Karpas-422 (cell line): ENCODE results near the gene PSMA6. TPM values are rescaled to one million over a fixed set of nuclear protein-coding genes. Genes with fewer than 3 reads are reported as not detected.
A peak's percentile ranks its signal among the peaks of the same experiment; 100 is the strongest.

ENCODE experiments used
- DNase-seq: peaks from one replicate; pipeline ENCODE4 v3.0.0-alpha.2; 2015
- H2AFZ ChIP-seq: fragments of 200-600 bp; sonication (generic); 2 replicates; pipeline ENCODE4 v1.6.1; 2014; ENCODE audit warnings: antibody characterized with exemption, low read length, mixed read lengths
- H3K27ac ChIP-seq: fragments of 200-600 bp; sonication (generic); 2 replicates; pipeline ENCODE4 v1.5.1; 2014; ENCODE audit warnings: mild to moderate bottlenecking, low read length, moderate library complexity
- H3K27me3 ChIP-seq: fragments of 200-600 bp; sonication (generic); 2 replicates; pipeline ENCODE4 v1.6.1; 2014; ENCODE audit warnings: low read length, mixed read lengths
- H3K36me3 ChIP-seq: fragments of 200-600 bp; sonication (generic); 2 replicates; pipeline ENCODE4 v1.6.1; 2014; ENCODE audit warnings: low read length, mixed read lengths; ENCODE audit not compliant: insufficient read depth
- H3K4me1 ChIP-seq: fragments of 200-600 bp; sonication (generic); 2 replicates; pipeline ENCODE4 v1.6.1; 2014; ENCODE audit warnings: mild to moderate bottlenecking, low read length, mixed read lengths
- H3K4me2 ChIP-seq: fragments of 200-600 bp; sonication (generic); 2 replicates; pipeline ENCODE4 v1.6.1; 2014; ENCODE audit warnings: low read length, low read depth, mild to moderate bottlenecking; ENCODE audit not compliant: poor library complexity, severe bottlenecking
- H3K4me3 ChIP-seq: fragments of 200-600 bp; sonication (generic); 2 replicates; pipeline ENCODE4 v1.5.1; 2014; ENCODE audit warnings: mild to moderate bottlenecking, antibody characterized with exemption, low read length, mixed read lengths
- H3K79me2 ChIP-seq: fragments of 200-600 bp; sonication (generic); 2 replicates; pipeline ENCODE4 v1.6.1; 2014; ENCODE audit warnings: mild to moderate bottlenecking, low read length, mixed read lengths
- H3K9ac ChIP-seq: fragments of 200-600 bp; sonication (generic); 2 replicates; pipeline ENCODE4 v1.6.0; 2014; ENCODE audit warnings: low read length
- H3K9me2 ChIP-seq: fragments of 200-600 bp; sonication (generic), shearing (Covaris generic); replicated peaks from 2 replicates; pipeline ENCODE4 v1.6.0; 2014; ENCODE audit warnings: mild to moderate bottlenecking, low read length, moderate library complexity; ENCODE audit not compliant: insufficient read depth
- H3K9me3 ChIP-seq: fragments of 300-700, 200-600 bp; sonication (generic); 2 replicates; pipeline ENCODE4 v1.6.1; 2014; ENCODE audit warnings: low read length, mixed read lengths
- H4K20me1 ChIP-seq: fragments of 200-600 bp; sonication (generic); 2 replicates; pipeline ENCODE4 v1.6.1; 2014; ENCODE audit warnings: mild to moderate bottlenecking, antibody characterized with exemption, low read length, low read depth; ENCODE audit not compliant: insufficient read depth
- total RNA-seq: library from RNA; depleted of rRNA; stranded (reverse); fragments of >200 nt; shearing (Covaris generic); gene quantifications from 2 replicates; pipeline ENCODE4 v1.2.3, GENCODE V29; 2014; ENCODE audit warnings: low replicate concordance

PSMA6 gene
- total RNA-seq, 1 experiment from 2014 or later: 344 TPM

DNA sequence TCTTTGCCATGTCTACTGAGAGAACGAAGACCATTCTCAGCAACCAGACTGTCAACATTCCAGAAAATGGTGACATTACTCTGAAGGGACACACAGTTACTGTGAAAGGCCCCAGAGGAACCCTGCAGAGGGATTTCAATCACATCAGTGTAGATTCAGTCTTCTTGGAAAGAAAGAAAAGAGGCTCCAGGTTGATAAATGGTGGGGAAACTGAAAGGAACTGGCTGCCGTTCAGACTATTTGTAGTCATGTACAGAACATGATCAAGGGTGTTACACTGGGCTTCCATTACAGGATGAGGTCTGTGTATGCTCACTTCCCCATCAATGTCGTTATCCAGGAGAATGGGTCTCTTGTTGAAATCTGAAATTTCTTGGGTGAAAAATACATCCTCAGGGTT lies 29.7 kb upstream of the PSMA6 start:
- Histone ChIP-seq H3K4me2 (no peak overlapping the region), H2AFZ (no peak overlapping the region), H3K79me2 (peaks cover 26% of the 10 kb centered on the region), H3K4me3 (no peak overlapping the region), H3K9me3 (peaks cover 6% of the 10 kb centered on the region; the same call in 1 of the 2 replicates), H3K9me2 (no peaks in the 10 kb centered on the region), H3K27ac (no peak overlapping the region), H3K9ac (no peak overlapping the region), H3K27me3 (no peaks in the 10 kb centered on the region), H4K20me1 (no peaks in the 10 kb centered on the region), H3K36me3 (peaks cover 8% of the 10 kb centered on the region), H3K4me1 (no peaks in the 10 kb centered on the region)
- DNase-seq: no peak

DNA sequence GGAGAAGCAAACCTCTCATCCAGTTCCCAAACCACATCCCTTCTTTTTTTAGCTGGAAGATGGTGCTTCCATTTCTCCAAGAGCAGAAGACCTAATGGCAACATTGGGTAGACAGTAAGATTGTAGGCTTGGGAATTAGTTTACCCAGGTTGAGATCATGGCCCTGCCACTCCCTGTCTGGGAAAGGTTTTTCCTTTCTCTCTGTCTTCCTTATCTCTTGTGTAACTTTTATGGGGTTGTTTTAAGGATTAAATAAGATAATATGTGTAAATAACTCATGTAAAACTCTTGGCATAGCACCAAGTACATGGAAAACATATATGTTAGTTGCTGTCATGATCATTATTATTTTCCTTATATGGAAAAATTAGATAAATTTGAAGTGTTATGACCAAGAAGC lies 23.2 kb upstream of the PSMA6 start:
- Histone ChIP-seq H3K79me2 (peaks cover 4% of the 10 kb centered on the region; the same call in 1 of the 2 replicates), H3K9me3 (no peaks in the 10 kb centered on the region), H3K9me2 (no peaks in the 10 kb centered on the region), H3K4me3 (no peak overlapping the region), H4K20me1 (no peaks in the 10 kb centered on the region), H3K4me1 (peaks cover 6% of the 10 kb centered on the region), H3K27me3 (no peaks in the 10 kb centered on the region), H2AFZ (no peak overlapping the region), H3K36me3 (no peaks in the 10 kb centered on the region), H3K4me2 (no peak overlapping the region), H3K27ac (no peak overlapping the region), H3K9ac (no peak overlapping the region)
- DNase-seq: no peak

DNA sequence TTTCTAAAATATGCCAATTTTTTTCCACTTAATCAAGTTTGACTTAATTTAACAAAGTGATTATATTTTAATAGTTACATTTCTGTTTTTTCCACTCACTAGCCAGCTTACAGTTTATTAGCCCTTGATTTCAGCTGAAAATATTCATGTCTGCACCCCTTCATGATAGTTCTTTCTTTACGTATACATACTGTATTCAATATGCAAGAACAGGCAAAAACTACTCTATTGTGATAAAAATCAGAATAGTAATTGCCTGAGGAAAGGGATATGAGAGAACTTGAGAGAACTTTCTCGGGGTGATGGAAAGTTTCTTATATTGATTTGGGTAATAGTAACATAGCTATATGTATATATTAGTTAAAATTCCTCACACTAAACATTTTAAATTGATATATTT lies 17.4 kb upstream of the PSMA6 start:
- no peaks in the 10 kb centered on the region for H3K9me2 ChIP-seq
- H3K4me3 ChIP-seq: no peak overlapping the region
- H3K36me3 ChIP-seq: no peaks in the 10 kb centered on the region
- H3K4me2 ChIP-seq: no peak overlapping the region
- H3K9ac ChIP-seq: no peak overlapping the region
- no peak for DNase-seq
- H3K27me3 ChIP-seq: no peaks in the 10 kb centered on the region
- no peak overlapping the region for H2AFZ ChIP-seq
- H3K4me1 ChIP-seq: peaks cover 6% of the 10 kb centered on the region
- no peak overlapping the region for H3K27ac ChIP-seq
- H4K20me1 ChIP-seq: no peaks in the 10 kb centered on the region
- no peaks in the 10 kb centered on the region for H3K79me2 ChIP-seq
- no peaks in the 10 kb centered on the region for H3K9me3 ChIP-seq

GRCh38 chr14:35277179-35277578 lies 15.0 kb upstream of the PSMA6 start:
- H4K20me1 ChIP-seq: no peaks in the 10 kb centered on the region
- no peaks in the 10 kb centered on the region for H3K36me3 ChIP-seq
- H3K27me3 ChIP-seq: no peaks in the 10 kb centered on the region

DNA sequence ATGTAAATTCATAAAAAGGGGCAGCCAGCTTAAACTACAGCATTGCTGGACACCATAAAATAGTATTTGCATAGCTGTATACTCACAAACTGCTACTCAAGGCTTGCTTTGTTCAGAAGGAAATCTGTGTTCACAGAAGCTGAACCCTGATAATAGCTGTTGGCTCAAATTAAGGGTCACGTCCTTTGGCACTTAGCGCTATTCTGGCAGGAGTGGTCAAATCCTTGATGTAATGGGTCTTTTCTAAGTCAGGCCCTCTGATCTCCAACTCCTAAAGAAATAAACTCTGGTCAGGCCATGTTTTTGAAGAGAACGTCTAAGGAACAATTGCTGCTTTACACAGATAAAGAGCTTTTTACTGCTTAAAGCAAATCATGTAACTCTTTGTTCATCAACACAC lies 12.8 kb upstream of the PSMA6 start:
- no peaks in the 10 kb centered on the region for H3K36me3 ChIP-seq
- no peak for DNase-seq
- H2AFZ ChIP-seq: no peak overlapping the region
- no peak overlapping the region for H3K4me2 ChIP-seq
- H3K27me3 ChIP-seq: no peaks in the 10 kb centered on the region
- H3K4me1 ChIP-seq: peaks cover 21% of the 10 kb centered on the region
- no peak overlapping the region for H3K4me3 ChIP-seq
- H3K9ac ChIP-seq: no peak overlapping the region
- H3K27ac ChIP-seq: no peak overlapping the region
- no peaks in the 10 kb centered on the region for H3K9me3 ChIP-seq
- no peaks in the 10 kb centered on the region for H3K9me2 ChIP-seq
- H4K20me1 ChIP-seq: no peaks in the 10 kb centered on the region
- no peaks in the 10 kb centered on the region for H3K79me2 ChIP-seq

More at GRCh38 chr14:35277179-35277578, 15.0 kb upstream of the PSMA6 start:
- H3K4me2 ChIP-seq: no peak overlapping the region
- H3K9ac ChIP-seq: no peak overlapping the region
- no peaks in the 10 kb centered on the region for H3K79me2 ChIP-seq
- H2AFZ ChIP-seq: no peak overlapping the region
- H3K9me2 ChIP-seq: no peaks in the 10 kb centered on the region
- H3K4me1 ChIP-seq: peaks cover 20% of the 10 kb centered on the region
- H3K27ac ChIP-seq: no peak overlapping the region
- H3K4me3 ChIP-seq: no peak overlapping the region
- H3K9me3 ChIP-seq: no peaks in the 10 kb centered on the region
- no peak for DNase-seq

- Histone ChIP-seq H3K36me3 (no peaks in the 10 kb centered on the region), H3K9me2 (no peaks in the 10 kb centered on the region), H2AFZ (no peak overlapping the region), H3K9me3 (no peaks in the 10 kb centered on the region), H3K79me2 (no peaks in the 10 kb centered on the region), H4K20me1 (no peaks in the 10 kb centered on the region), H3K4me3 (no peak overlapping the region), H3K9ac (peak overlapping the region; percentile 3; the same call in 1 of the 2 replicates), H3K4me2 (peak overlapping the region; percentile 29), H3K4me1 (peaks cover 41% of the 10 kb centered on the region), H3K27ac (peak overlapping the region; percentile 53), H3K27me3 (no peaks in the 10 kb centered on the region)
- peak; percentile 54 for DNase-seq
Observed at GRCh38 chr14:35281341-35281740, 10.8 kb upstream of the PSMA6 start.

- no peak overlapping the region for H2AFZ ChIP-seq
- peak overlapping the region; percentile 58; the same call in 1 of the 2 replicates for H3K4me3 ChIP-seq
- peak overlapping the region; percentile 78 for H3K4me2 ChIP-seq
Observed at GRCh38 chr14:35284506-35284905, 7.7 kb upstream of the PSMA6 start.

GRCh38 chr14:35285168-35286002 lies 6.8 kb upstream of the PSMA6 start:
- no peaks in the 10 kb centered on the region for H4K20me1 ChIP-seq
- H3K9ac ChIP-seq: peak overlapping the region; percentile 75
- no peak overlapping the region for H2AFZ ChIP-seq
- H3K4me1 ChIP-seq: peaks cover 80% of the 10 kb centered on the region
- H3K36me3 ChIP-seq: no peaks in the 10 kb centered on the region
- no peaks in the 10 kb centered on the region for H3K79me2 ChIP-seq
- peak overlapping the region; percentile 78 for H3K4me2 ChIP-seq
- H3K27ac ChIP-seq: peak overlapping the region; percentile 97
- H3K27me3 ChIP-seq: no peaks in the 10 kb centered on the region
- H3K9me2 ChIP-seq: no peaks in the 10 kb centered on the region
- DNase-seq: peak; percentile 97
- peak overlapping the region; percentile 58 for H3K4me3 ChIP-seq
- H3K9me3 ChIP-seq: no peaks in the 10 kb centered on the region

More at GRCh38 chr14:35284506-35284905, 7.7 kb upstream of the PSMA6 start:
- H3K27ac ChIP-seq: peak overlapping the region; percentile 97
- H4K20me1 ChIP-seq: no peaks in the 10 kb centered on the region
- H3K79me2 ChIP-seq: no peaks in the 10 kb centered on the region
- no peaks in the 10 kb centered on the region for H3K27me3 ChIP-seq
- DNase-seq: peak; percentile 49
- peaks cover 71% of the 10 kb centered on the region for H3K4me1 ChIP-seq
- H3K9me3 ChIP-seq: no peaks in the 10 kb centered on the region
- H3K36me3 ChIP-seq: no peaks in the 10 kb centered on the region
- H3K9me2 ChIP-seq: no peaks in the 10 kb centered on the region
- 0 out of 2 replicates have a peak overlapping the region, but pooled peaks have one; percentile 75 for H3K9ac ChIP-seq
